ENCODE measurements around the gene KBTBD7. TPM values are rescaled to one million over a fixed set of nuclear protein-coding genes. Genes with fewer than 3 reads are reported as not detected.
A peak's percentile ranks its signal among the peaks of the same experiment; 100 is the strongest.

Gene KBTBD7
- total and polyA plus RNA-seq, 9 of the 15 experiments (the other 6 are each of a cell fraction or from before 2014, with no cell fraction given): 1.8 to 4.4 (median 3.3) TPM

- TF ChIP-seq CHD7 (IDR thresholded peaks at IDR 0.05; ENCODE audit: low read depth, low read length) (no peak), ZSCAN29 (IDR thresholded peaks at IDR 0.05) (no peak), ZNF507 (tag; conservative IDR thresholded peaks at IDR 0.05) (no peak), ARNT (IDR thresholded peaks at IDR 0.05) (no peak), ZNF263 (CRISPR knock-in tag; IDR thresholded peaks at IDR 0.05; ENCODE audit: borderline replicate concordance) (no peak), SOX6 (IDR thresholded peaks at IDR 0.05) (peak; percentile 80), MEF2A (IDR thresholded peaks at IDR 0.05; ENCODE audit: control insufficient read depth, low read depth, low read length) (no peak), HNRNPK (IDR thresholded peaks at IDR 0.05; ENCODE audit: low read depth, low read length, poor library complexity, severe bottlenecking) (no peak), ZNF121 (CRISPR knock-in tag; conservative IDR thresholded peaks at IDR 0.05) (no peak), CREM (IDR thresholded peaks at IDR 0.05; ENCODE audit: low read depth) (peak; percentile 82), NFIX (CRISPR knock-in tag; IDR thresholded peaks at IDR 0.05; ENCODE audit: low read depth) (no peak), CAMTA2 (CRISPR knock-in tag; conservative IDR thresholded peaks at IDR 0.05) (no peak), TEAD4 (IDR thresholded peaks at IDR 0.05; ENCODE audit: low read length) (no peak), TEAD4 (CRISPR knock-in tag; IDR thresholded peaks at IDR 0.05; ENCODE audit: borderline replicate concordance) (no peak), GTF2B (IDR thresholded peaks at IDR 0.05; ENCODE audit: extremely low read depth, insufficient read length) (no peak), HDAC6 (IDR thresholded peaks at IDR 0.05; ENCODE audit: low read depth, low read length) (no peak), MTA3 (IDR thresholded peaks at IDR 0.05; ENCODE audit: borderline replicate concordance) (peak; percentile 81; the same call in 1 of the 2 replicates)
Measured at GRCh38 chr13:41193919-41194824, at the start of gene KBTBD7 (continued).
